Measurements from ENCODE around the gene KDM5A. TPM values are rescaled to one million over a fixed set of nuclear protein-coding genes. Genes with fewer than 3 reads are reported as not detected.
A peak's percentile ranks its signal among the peaks of the same experiment; 100 is the strongest.
"Not testable (repeated sequence)": the region's sequence is repeated elsewhere in the genome, so short reads cannot be mapped to it uniquely, and the experiment has no call there.

KDM5A gene
- polyA plus RNA-seq, 4 donors: 36.0 to 46.4 (median 42.8) TPM

DNA sequence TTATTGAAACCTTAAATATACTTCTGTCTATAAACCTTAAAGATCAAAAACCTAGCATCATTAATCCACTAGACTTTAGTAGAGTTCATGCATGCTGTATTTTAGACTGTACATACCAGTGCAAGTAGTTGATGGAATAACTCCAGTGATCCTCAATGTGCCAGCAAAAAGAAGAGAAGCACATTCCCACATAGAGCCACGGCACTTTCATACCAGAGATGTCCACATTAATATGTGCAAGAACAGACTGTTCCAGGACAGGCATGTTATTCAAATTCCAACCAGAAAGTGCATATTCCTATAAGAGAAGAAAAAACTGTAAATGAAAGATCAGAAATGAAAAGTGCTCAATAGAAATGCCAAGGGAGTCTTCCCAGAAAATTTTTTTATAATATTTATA is 55.0 kb downstream of the KDM5A start:
- DNase-seq (ENCODE audit: low read depth in 4 of 4, low spot score in 2 of 4): no peak

- DNase-seq (ENCODE audit: low read depth in 4 of 4, low spot score in 2 of 4): no peak
Measured at GRCh38 chr12:332581-333205, 56.4 kb downstream of the KDM5A start.

DNA sequence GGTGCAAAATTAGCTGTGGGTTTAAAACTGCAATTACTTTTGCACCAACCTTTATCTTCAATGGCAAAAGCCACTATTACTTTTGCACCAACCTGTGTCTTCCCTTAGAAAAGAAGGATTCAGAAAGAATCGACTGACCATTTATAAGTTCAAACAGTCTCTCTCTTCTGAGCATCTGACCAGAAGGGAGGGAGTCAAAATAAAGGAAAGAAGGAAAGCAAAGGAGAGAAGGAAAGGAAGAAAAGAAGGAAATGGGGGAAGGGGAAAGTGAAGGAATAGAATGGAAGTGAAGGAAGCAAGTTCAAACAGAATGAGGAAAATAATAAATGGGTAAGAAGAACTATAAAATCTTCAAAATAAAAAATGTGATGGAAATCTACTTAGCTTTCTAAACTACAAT is 57.8 kb downstream of the KDM5A start:
- DNase-seq (ENCODE audit: low read depth in 4 of 4, low spot score in 2 of 4): no peak

DNA sequence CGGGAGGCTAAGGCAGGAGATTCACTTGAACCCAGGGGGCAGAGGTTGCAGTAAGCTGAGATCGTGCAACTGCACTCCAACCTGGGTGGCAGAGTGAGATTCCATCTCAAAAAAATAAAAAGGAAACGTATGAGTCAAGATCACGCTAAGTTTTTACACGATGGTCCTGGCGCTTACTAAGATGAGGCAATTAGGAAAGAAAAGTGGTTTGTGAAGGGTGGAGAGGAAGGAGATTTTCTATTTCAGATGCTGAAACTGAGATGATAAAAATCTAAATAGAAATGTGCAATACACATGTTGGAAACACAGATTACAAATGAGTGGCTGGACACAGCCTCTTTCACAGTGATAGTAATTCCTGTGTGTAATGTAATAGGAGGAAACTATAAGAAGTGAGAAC is 63.2 kb downstream of the KDM5A start:
- no peak for DNase-seq (ENCODE audit: low read depth in 4 of 4, low spot score in 2 of 4)

GRCh38 chr12:323507-323906 is 65.6 kb downstream of the KDM5A start:
- no peak for DNase-seq (ENCODE audit: low read depth in 4 of 4, low spot score in 2 of 4)

DNA sequence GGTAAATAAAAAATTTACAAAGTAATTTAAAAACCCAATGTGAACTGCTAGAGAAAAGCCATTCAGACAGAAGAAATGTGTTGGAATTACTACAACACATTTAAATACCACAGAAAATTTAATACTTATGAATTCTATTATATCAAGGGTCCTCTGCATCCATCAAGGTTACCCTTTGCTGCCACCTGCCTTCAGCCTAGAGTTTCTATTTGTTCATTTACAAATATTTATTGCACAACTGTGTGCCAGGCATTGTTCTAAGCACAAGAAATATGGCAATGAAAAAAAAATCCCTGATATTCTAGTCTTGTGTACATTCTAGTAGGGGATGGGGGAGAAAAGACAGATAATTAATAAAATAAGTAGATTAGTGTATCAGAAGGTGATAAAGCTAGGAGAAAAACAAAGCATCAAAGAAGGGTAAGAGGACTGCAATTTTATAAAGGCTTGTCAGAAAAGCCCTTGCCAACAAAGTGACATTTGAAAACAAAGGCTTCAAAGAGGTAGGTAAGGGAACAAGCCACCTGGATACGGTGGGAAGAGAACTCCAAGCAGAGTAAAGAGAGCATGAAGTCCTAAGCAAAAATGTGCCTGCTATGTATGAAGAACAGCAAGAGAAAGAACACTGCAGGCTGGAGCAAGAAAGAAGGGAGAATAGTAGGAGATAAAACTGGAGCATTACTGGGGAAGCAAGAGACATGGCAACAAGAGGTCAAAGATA is 67.4 kb downstream of the KDM5A start:
- peak in 1 of 4 donors; percentile 12 for DNase-seq (ENCODE audit: low read depth in 4 of 4, low spot score in 2 of 4)

DNA sequence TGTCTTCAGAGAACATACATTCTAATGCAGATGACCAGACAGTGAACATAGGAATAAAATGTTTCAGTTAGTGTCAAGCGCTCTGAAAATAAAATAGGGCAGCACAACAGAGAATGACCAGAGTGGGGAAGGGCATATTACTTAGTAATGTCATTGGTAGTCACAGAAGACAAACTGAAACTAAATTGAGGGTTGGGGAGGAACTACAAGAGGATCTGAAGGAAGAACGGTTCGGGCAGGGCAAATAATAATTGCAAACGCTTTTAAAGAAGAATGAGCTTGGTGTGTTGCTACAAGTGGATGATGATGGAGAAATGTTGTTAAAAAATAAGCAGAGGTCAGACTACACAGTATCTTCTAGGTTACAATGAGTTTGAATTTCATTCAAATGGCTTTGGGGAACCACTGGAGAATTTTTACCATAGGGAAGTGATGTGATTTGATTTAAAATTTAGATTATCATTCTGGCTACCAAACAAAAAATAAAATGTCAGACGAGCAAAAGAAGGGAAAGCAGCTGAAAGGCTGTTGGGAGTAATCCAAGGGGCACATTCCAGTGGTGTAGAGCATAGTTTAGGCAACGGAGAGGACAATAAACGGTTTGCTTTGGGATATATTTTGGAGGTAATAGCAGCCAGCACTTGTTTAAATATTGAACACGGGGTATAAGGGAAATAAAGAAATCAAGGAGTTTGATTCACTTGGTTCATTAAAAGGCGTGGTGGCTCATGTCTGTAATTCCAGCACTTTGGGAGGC is 70.2 kb downstream of the KDM5A start:
- DNase-seq (ENCODE audit: low read depth in 4 of 4, low spot score in 2 of 4): no peak

GRCh38 chr12:308511-308910 is 80.6 kb downstream of the KDM5A start:
- DNase-seq (ENCODE audit: low read depth in 4 of 4, low spot score in 2 of 4): peak in 1 of 4 donors; percentile 0

- no peak for DNase-seq (ENCODE audit: low read depth in 4 of 4, low spot score in 2 of 4)
Measured at GRCh38 chr12:307406-307805, 81.7 kb downstream of the KDM5A start.

GRCh38 chr12:304805-305204 is 84.3 kb downstream of the KDM5A start:
- no peak for DNase-seq (ENCODE audit: low read depth in 4 of 4, low spot score in 2 of 4)

GRCh38 chr12:302766-303165 is 86.4 kb downstream of the KDM5A start:
- not testable (repeated sequence) for DNase-seq (ENCODE audit: low read depth in 4 of 4, low spot score in 2 of 4)

GRCh38 chr12:300166-300565 is 89.0 kb downstream of the KDM5A start:
- not testable (repeated sequence) for DNase-seq (ENCODE audit: low read depth in 4 of 4, low spot score in 2 of 4)

GRCh38 chr12:299511-299910 is 89.6 kb downstream of the KDM5A start:
- DNase-seq (ENCODE audit: low read depth in 4 of 4, low spot score in 2 of 4): not testable (repeated sequence)

DNA sequence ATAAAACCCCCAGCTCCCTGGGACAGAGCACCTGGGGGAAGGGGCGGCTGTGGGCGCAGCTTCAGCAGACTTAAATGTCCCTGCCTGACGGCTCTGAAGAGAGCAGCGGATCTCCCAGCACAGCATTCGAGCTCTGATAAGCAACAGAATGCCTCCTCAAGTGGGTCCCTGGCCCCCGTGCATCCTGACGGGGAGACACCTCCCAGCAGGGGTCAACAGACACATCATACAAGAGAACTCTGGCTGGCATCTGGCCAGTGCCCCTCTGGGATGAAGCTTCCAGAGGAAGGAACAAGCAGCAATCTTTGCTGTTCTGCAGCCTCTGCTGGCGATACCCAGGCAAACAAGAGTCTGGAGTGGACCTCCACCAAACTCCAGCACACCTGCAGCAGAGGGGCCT is 91.1 kb downstream of the KDM5A start:
- DNase-seq (ENCODE audit: low read depth in 4 of 4, low spot score in 2 of 4): not testable (repeated sequence)

DNA sequence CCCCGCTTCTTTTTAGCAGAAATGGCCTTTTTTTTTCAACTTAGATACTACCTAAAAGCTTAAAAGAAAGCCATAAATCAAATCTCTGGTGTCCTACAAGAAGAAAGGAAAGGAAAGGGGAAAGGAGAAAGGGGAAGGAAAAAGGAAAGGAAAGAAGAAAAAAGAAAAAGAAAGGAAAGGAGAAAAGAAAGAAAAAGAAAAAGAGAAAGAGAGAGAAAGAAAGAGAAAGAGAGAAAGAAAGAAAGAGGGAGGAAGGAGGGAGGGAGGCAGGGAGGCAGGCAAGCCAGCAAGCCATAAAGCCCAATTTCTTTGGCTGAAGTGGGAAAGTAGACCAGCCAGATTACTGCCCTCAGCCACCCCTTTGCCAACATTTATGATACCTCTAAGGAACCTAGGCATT is 94.0 kb downstream of the KDM5A start:
- no peak for DNase-seq (ENCODE audit: low read depth in 4 of 4, low spot score in 2 of 4)

DNA sequence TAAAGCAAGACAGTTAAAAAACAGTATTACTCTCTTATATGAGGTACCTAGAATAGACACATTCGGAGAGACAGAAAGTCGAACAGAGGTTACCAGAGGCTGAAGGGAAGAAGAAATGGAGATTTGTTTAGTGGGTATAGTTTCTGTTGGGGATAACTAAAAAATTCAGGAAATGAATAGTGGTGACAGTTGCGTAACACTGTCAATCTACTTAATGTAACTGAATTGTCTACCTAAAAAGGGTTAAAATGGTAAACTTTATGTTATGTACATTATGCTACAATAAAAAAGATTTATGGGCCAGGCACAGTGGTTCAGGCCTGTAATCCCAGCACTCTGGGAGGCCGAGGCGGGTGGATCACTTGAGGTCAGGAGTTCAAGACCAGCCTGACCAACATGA is 95.9 kb downstream of the KDM5A start:
- no peak for DNase-seq (ENCODE audit: low read depth in 4 of 4, low spot score in 2 of 4)

DNA sequence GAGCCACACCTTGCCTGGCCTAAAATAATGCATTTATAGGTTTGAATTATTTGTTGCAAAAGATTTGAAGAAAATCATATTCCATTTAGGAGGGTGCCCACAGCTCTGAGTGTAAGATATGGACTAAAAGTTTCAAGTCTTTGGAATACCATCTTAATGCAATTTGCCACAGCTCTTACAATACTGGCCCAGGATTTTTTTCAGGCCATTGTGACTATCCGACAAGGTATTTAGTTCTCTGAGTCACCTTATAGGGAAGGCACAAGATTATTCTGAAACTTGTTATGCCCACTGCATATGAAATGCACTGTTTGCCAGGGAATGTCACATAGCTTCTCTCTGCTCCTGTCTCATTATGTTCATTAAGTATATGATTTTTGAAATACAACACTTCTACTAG is 96.9 kb downstream of the KDM5A start:
- DNase-seq (ENCODE audit: low read depth in 4 of 4, low spot score in 2 of 4): no peak

DNA sequence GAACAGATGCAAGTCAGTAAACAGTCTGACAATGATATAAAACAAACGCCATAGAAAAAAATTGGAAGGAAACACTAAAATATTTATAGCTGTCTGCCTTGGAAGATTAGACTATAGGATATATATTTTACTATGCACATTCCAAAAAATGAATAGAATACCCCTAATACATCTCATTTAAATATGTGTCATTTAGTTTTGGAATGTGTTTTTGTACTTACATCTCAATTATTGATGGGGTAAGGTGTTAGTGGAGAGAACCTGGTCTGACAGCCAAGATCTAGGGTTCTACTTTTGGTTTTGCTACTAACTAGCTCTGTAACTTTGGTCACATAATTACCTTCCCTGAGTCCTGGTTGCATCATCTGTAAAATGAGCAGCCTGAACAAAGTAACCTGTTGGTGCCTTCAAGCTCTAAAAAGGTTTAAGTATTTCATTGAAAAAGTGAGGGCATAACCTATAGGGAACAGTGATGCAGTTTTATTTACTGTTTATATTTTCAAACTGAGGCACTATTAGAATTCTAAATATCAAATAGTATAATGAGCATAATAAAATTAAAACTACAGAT is 97.9 kb downstream of the KDM5A start:
- no peak for DNase-seq (ENCODE audit: low read depth in 4 of 4, low spot score in 2 of 4)

DNA sequence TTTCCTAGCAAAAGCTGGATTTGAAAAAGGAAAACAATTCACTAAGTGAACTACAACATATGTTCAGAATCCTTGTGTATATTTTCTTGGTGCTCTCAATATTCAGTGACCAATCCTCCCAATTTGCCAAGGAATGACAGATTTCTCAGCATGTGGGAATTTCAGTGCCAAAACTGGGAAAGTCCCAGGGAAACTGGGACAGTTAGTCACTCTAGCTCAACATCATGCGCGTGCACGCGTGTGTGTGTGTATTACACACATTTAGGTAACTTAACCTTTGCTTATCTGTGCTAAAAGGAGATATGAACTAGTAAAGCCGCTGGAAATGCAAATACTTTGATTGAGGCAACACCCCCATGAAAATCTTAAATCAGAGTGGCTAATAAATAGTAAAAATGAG is 100.4 kb downstream of the KDM5A start:
- DNase-seq (ENCODE audit: low read depth in 4 of 4, low spot score in 2 of 4): no peak

GRCh38 chr12:286531-287300 is 102.4 kb downstream of the KDM5A start:
- DNase-seq (ENCODE audit: low read depth in 4 of 4, low spot score in 2 of 4): no peak

- no peak for DNase-seq (ENCODE audit: low read depth in 4 of 4, low spot score in 2 of 4)
Measured at GRCh38 chr12:278046-278445, 111.1 kb downstream of the KDM5A start.
